ENCODE data around the gene AK8.

AK8 gene

DNA sequence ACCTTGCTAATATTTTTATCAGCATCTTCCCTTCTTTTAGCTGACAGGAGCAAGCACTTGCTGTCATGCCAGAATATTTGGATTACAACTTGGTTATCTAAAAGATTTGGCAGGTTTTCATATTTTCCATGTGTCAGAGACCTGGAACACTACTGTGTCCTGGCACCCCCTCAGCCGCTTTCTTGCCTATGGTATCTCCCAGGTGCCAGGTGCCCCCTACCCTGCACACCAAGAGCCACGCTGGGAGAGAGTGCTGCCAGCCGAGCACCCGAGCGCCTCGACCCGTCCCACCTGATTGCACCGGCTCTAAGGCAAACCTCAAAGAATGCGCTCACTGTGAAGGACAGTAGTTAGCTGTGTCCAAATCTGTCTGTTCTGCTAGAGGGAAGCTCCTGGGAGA is 123.0 kb downstream of the AK8 start:
- H3K9me3 ChIP-seq (ENCODE audit: insufficient read depth, low read depth, low read length): no peaks in the 10 kb centered on the region
- no peaks in the 10 kb centered on the region for H3K4me1 ChIP-seq (ENCODE audit: insufficient read depth, low read length, poor library complexity, severe bottlenecking)
- TF ChIP-seq EZH2phosphoT487 (IDR thresholded peaks at IDR 0.05; ENCODE audit: borderline replicate concordance): no peak
- TF ChIP-seq, protein P1, sequence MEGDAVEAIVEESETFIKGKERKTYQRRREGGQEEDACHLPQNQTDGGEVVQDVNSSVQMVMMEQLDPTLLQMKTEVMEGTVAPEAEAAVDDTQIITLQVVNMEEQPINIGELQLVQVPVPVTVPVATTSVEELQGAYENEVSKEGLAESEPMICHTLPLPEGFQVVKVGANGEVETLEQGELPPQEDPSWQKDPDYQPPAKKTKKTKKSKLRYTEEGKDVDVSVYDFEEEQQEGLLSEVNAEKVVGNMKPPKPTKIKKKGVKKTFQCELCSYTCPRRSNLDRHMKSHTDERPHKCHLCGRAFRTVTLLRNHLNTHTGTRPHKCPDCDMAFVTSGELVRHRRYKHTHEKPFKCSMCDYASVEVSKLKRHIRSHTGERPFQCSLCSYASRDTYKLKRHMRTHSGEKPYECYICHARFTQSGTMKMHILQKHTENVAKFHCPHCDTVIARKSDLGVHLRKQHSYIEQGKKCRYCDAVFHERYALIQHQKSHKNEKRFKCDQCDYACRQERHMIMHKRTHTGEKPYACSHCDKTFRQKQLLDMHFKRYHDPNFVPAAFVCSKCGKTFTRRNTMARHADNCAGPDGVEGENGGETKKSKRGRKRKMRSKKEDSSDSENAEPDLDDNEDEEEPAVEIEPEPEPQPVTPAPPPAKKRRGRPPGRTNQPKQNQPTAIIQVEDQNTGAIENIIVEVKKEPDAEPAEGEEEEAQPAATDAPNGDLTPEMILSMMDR (conservative IDR thresholded peaks at IDR 0.05; ENCODE audit: low read length): no peak
- H3K9me2 ChIP-seq (replicated peaks; ENCODE audit: low read depth, low read length): no peaks in the 10 kb centered on the region
- H3F3A ChIP-seq (ENCODE audit: low read depth): no peaks in the 10 kb centered on the region
- no peak overlapping the region for H3K9ac ChIP-seq (ENCODE audit: low read depth, low read length, poor library complexity, severe bottlenecking)
- H2AFZ ChIP-seq (ENCODE audit: low read length): no peak overlapping the region
- H3K36me3 ChIP-seq (ENCODE audit: insufficient read depth, low read length): no peaks in the 10 kb centered on the region
- no peak overlapping the region for H3K4me2 ChIP-seq (ENCODE audit: low read depth, low read length, poor library complexity, severe bottlenecking)
- no peaks in the 10 kb centered on the region for H3K79me2 ChIP-seq (ENCODE audit: insufficient read depth, low read length)
- no peaks in the 10 kb centered on the region for H3K27me3 ChIP-seq (ENCODE audit: insufficient read depth, low read length, poor library complexity, severe bottlenecking)
- no peaks in the 10 kb centered on the region for H4K20me1 ChIP-seq (ENCODE audit: insufficient read depth, low read length, poor library complexity, severe bottlenecking)
- H3K4me3 ChIP-seq (ENCODE audit: low read length, poor library complexity, severe bottlenecking): no peak overlapping the region

DNA sequence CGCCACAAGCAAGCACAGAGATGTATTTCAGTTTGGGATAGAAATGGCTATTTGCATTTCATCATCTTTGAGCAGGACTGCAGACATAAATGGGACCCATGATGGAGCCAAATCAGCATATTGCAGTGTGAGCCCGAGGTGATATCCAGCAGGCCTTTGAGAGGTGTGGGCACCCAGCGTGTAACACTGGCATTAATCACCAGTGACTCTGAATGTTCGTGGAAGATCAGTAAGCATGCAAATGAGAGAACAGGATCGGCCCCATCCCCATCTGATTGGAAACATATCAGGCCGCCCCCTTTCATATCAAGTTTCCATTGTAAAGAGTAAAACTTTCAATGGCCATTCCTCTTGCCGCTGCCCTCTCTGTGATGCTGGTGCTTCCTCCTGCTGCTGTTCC is 123.8 kb downstream of the AK8 start:
- Histone ChIP-seq H3K4me3 (ENCODE audit: low read length, poor library complexity, severe bottlenecking) (no peak overlapping the region), H3K4me1 (ENCODE audit: insufficient read depth, low read length, poor library complexity, severe bottlenecking) (no peaks in the 10 kb centered on the region), H3K79me2 (ENCODE audit: insufficient read depth, low read length) (no peaks in the 10 kb centered on the region), H3K4me2 (ENCODE audit: low read depth, low read length, poor library complexity, severe bottlenecking) (no peak overlapping the region), H3K36me3 (ENCODE audit: insufficient read depth, low read length) (no peaks in the 10 kb centered on the region), H3K27me3 (ENCODE audit: insufficient read depth, low read length, poor library complexity, severe bottlenecking) (no peaks in the 10 kb centered on the region), H2AFZ (ENCODE audit: low read length) (no peak overlapping the region), H3F3A (ENCODE audit: low read depth) (no peaks in the 10 kb centered on the region), H3K9me3 (ENCODE audit: insufficient read depth, low read depth, low read length) (no peaks in the 10 kb centered on the region), H3K9ac (ENCODE audit: low read depth, low read length, poor library complexity, severe bottlenecking) (no peak overlapping the region), H3K9me2 (replicated peaks; ENCODE audit: low read depth, low read length) (no peaks in the 10 kb centered on the region), H4K20me1 (ENCODE audit: insufficient read depth, low read length, poor library complexity, severe bottlenecking) (no peaks in the 10 kb centered on the region)
- TF ChIP-seq, protein P1 (conservative IDR thresholded peaks at IDR 0.05; ENCODE audit: low read length): no peak
- TF ChIP-seq EZH2phosphoT487 (IDR thresholded peaks at IDR 0.05; ENCODE audit: borderline replicate concordance): no peak

- no peaks in the 10 kb centered on the region for H3K27me3 ChIP-seq (ENCODE audit: insufficient read depth, low read length, poor library complexity, severe bottlenecking)
Measured at GRCh38 chr9:132753593-132753880, 124.5 kb downstream of the AK8 start.

More at GRCh38 chr9:132753593-132753880, 124.5 kb downstream of the AK8 start:
- Histone ChIP-seq H3K9ac (ENCODE audit: low read depth, low read length, poor library complexity, severe bottlenecking) (no peak overlapping the region), H3K36me3 (ENCODE audit: insufficient read depth, low read length) (no peaks in the 10 kb centered on the region), H3K9me3 (ENCODE audit: insufficient read depth, low read depth, low read length) (no peaks in the 10 kb centered on the region), H3K4me2 (ENCODE audit: low read depth, low read length, poor library complexity, severe bottlenecking) (no peak overlapping the region), H2AFZ (ENCODE audit: low read length) (no peak overlapping the region), H3F3A (ENCODE audit: low read depth) (no peaks in the 10 kb centered on the region), H3K9me2 (replicated peaks; ENCODE audit: low read depth, low read length) (no peaks in the 10 kb centered on the region), H3K4me1 (ENCODE audit: insufficient read depth, low read length, poor library complexity, severe bottlenecking) (no peaks in the 10 kb centered on the region), H4K20me1 (ENCODE audit: insufficient read depth, low read length, poor library complexity, severe bottlenecking) (no peaks in the 10 kb centered on the region), H3K79me2 (ENCODE audit: insufficient read depth, low read length) (no peaks in the 10 kb centered on the region), H3K4me3 (ENCODE audit: low read length, poor library complexity, severe bottlenecking) (no peak overlapping the region)
- TF ChIP-seq, protein P1 (conservative IDR thresholded peaks at IDR 0.05; ENCODE audit: low read length): no peak
- TF ChIP-seq EZH2phosphoT487 (IDR thresholded peaks at IDR 0.05; ENCODE audit: borderline replicate concordance): no peak

Measured in Loucy (cell line).